SK-N-SH treated with all-trans-retinoic acid at 6 μM for 48 hours (cell line): ENCODE data around the gene MPPED2.

Experiments used
- ARNTL ChIP-seq: fragments of 450-650 bp; formaldehyde crosslinking; IDR thresholded peaks from 2 replicates; pipeline ENCODE4 v1.5.0; 2020; ENCODE audit warnings: low read depth, mild to moderate bottlenecking, moderate library complexity, borderline replicate concordance
- BACH2 ChIP-seq: fragments of 250-450 bp; sonication (Bioruptor Pico); IDR thresholded peaks from 2 replicates; pipeline ENCODE4 v1.9.0; 2021; ENCODE audit warnings: mild to moderate bottlenecking, borderline replicate concordance
- ISL1 ChIP-seq: fragments of 250-450 bp; sonication (Bioruptor Pico); IDR thresholded peaks from 2 replicates; pipeline ENCODE4 v2.1.2; 2022; ENCODE audit warnings: mild to moderate bottlenecking, moderate library complexity
- OSR1 ChIP-seq: fragments of 250-450 bp; sonication (Bioruptor Pico); IDR thresholded peaks from 2 replicates; pipeline ENCODE4 v1.8.0; 2022; ENCODE audit warnings: moderate library complexity, mild to moderate bottlenecking, inconsistent platforms
- TCF4 ChIP-seq: fragments of 250-450 bp; sonication (Bioruptor Pico); IDR thresholded peaks from 2 replicates; pipeline ENCODE4 v1.8.0; 2021; ENCODE audit warnings: mild to moderate bottlenecking, moderate library complexity, borderline replicate concordance
- TOX ChIP-seq: fragments of 250-450 bp; sonication (Bioruptor Pico); IDR thresholded peaks from 2 replicates; pipeline ENCODE4 v1.8.0; 2021; ENCODE audit warnings: mild to moderate bottlenecking, moderate library complexity, borderline replicate concordance

- TF ChIP-seq TCF4 (CRISPR knock-in tag): no peak
- no peak for TF ChIP-seq TOX (CRISPR knock-in tag)
- TF ChIP-seq BACH2 (CRISPR knock-in tag): no peak
- no peak for TF ChIP-seq ARNTL (CRISPR knock-in tag)
- TF ChIP-seq ISL1: no peak
- TF ChIP-seq OSR1 (CRISPR knock-in tag): no peak
Measured at GRCh38 chr11:30405385-30405784, 180.8 kb downstream of the MPPED2 start.
